NCI-H2196 (cell line): Measurements from ENCODE around the gene FAM24B.
"Not testable (repeated sequence)": the region's sequence is repeated elsewhere in the genome, so short reads cannot be mapped to it uniquely, and the experiment has no call there.

Experiments
- DNase-seq: peaks from one replicate; lab custom pipeline; 2025; ENCODE audit not compliant: unreplicated experiment; lab: John Stamatoyannopoulos, UW

The FAM24B gene

GRCh38 chr10:122859527-122859926, 19.9 kb downstream of the FAM24B start:
- no peak for DNase-seq

- not testable (repeated sequence) for DNase-seq
These were observed 21.3 kb downstream of the FAM24B start for GRCh38 chr10:122858042-122858441.

- no peak for DNase-seq
These were observed 22.5 kb downstream of the FAM24B start for GRCh38 chr10:122856902-122857301.

- DNase-seq = no peak
These were observed 23.6 kb downstream of the FAM24B start for GRCh38 chr10:122855745-122856144.

- no peak for DNase-seq
These were observed 24.7 kb downstream of the FAM24B start for GRCh38 chr10:122854648-122855047.

GRCh38 chr10:122853665-122854313, 25.6 kb downstream of the FAM24B start:
- DNase-seq = no peak

GRCh38 chr10:122852261-122852660, 27.1 kb downstream of the FAM24B start:
- DNase-seq = no peak

GRCh38 chr10:122850705-122851640, 28.4 kb downstream of the FAM24B start:
- no peak for DNase-seq

GRCh38 chr10:122849900-122850605, 29.3 kb downstream of the FAM24B start:
- DNase-seq = no peak

GRCh38 chr10:122849090-122849489, 30.3 kb downstream of the FAM24B start:
- DNase-seq = no peak

GRCh38 chr10:122847782-122848604, 31.4 kb downstream of the FAM24B start:
- DNase-seq = peak; percentile 76

GRCh38 chr10:122845783-122846332, 33.5 kb downstream of the FAM24B start, which contains the start of gene CUZD1:
TSS of gene CUZD1 (minus strand) at chr10:122845857. CDS start at chr10:122845843, 14 bp downstream.
- DNase-seq = no peak

GRCh38 chr10:122844146-122844545, 35.2 kb downstream of the FAM24B start:
- DNase-seq = no peak

GRCh38 chr10:122841569-122841968, 37.8 kb downstream of the FAM24B start:
- no peak for DNase-seq

GRCh38 chr10:122839505-122839904, 39.9 kb downstream of the FAM24B start:
- no peak for DNase-seq

- DNase-seq = no peak
These were observed 40.5 kb downstream of the FAM24B start for GRCh38 chr10:122838880-122839279.

GRCh38 chr10:122835908-122836307, 43.5 kb downstream of the FAM24B start:
- DNase-seq = no peak

- DNase-seq = no peak
These were observed 48.4 kb downstream of the FAM24B start for GRCh38 chr10:122830965-122831353.

GRCh38 chr10:122830273-122830964, 49.0 kb downstream of the FAM24B start:
- no peak for DNase-seq

- DNase-seq = no peak
These were observed 49.9 kb downstream of the FAM24B start for GRCh38 chr10:122829454-122829853.
